Duodenal mucosa (tissue), 2 donors: ENCODE measurements around the gene TPI1.
A peak's percentile ranks its signal among the peaks of the same experiment; 100 is the strongest.
"Not testable (repeated sequence)": the region's sequence is repeated elsewhere in the genome, so short reads cannot be mapped to it uniquely, and the experiment has no call there.

Source experiments
- H3K27ac ChIP-seq: one replicate; pipeline ENCODE4 v1.7.0; 2013; ENCODE audit warnings: low read depth, low read length
- H3K27me3 ChIP-seq, 2 donors: one replicate each; pipeline ENCODE4 v1.7.0; 2013; ENCODE audit warnings: low read length in 2 of 2, control low read depth in 1 of 2; ENCODE audit not compliant: insufficient read depth in 2 of 2, control insufficient read depth in 1 of 2
- H3K36me3 ChIP-seq, 2 donors: one replicate each; pipeline ENCODE4 v1.7.0; 2013; ENCODE audit warnings: low read length in 2 of 2, control low read depth in 1 of 2; ENCODE audit not compliant: insufficient read depth in 2 of 2, control insufficient read depth in 1 of 2
- H3K4me1 ChIP-seq, 2 donors: one replicate each; pipeline ENCODE4 v1.7.0; 2013; ENCODE audit warnings: low read length in 2 of 2, control low read depth in 1 of 2; ENCODE audit not compliant: insufficient read depth in 2 of 2, control insufficient read depth in 1 of 2
- H3K4me3 ChIP-seq, 2 donors: one replicate each; pipeline ENCODE4 v1.7.0; 2013; ENCODE audit warnings: low read length in 2 of 2, low read depth in 1 of 2
- H3K9ac ChIP-seq, 2 donors: one replicate each; pipeline ENCODE4 v1.7.0; 2013; ENCODE audit warnings: low read length in 2 of 2, low read depth in 1 of 2
- H3K9me3 ChIP-seq, 2 donors: one replicate each; pipeline ENCODE4 v1.7.0; 2013; ENCODE audit warnings: low read length in 2 of 2, control low read depth in 1 of 2; ENCODE audit not compliant: control insufficient read depth in 1 of 2

Gene TPI1

DNA sequence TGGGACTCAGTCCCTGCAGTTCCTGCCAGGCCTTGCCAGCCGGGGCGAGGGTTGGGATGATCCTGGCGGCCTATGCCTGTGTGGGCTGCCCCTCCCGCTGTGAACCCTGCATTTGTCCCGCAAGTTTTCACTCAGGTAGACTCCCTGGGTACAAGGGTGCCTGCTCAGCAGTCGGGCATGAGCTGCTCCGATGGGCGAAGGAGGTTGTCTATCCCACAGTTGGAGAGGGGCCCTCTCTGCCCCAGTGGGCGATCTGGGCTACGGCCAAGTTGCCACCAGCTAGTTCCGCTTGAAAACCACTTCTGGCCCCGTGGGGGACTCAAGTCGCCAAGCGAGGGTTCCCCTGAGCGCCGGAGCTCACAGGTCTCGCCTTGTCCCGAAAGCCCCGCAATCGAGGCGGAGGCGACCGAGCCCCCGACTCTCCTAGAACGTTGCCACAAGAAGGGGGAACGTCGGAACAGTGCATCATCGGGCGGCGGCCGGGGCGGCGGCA is 365 bp upstream of the TPI1 start:
- Histone ChIP-seq H3K9ac (peak overlapping the region; percentile 81 to 82), H3K36me3 (peaks cover 32 to 53% of the 10 kb centered on the region in 2 donors)

DNA sequence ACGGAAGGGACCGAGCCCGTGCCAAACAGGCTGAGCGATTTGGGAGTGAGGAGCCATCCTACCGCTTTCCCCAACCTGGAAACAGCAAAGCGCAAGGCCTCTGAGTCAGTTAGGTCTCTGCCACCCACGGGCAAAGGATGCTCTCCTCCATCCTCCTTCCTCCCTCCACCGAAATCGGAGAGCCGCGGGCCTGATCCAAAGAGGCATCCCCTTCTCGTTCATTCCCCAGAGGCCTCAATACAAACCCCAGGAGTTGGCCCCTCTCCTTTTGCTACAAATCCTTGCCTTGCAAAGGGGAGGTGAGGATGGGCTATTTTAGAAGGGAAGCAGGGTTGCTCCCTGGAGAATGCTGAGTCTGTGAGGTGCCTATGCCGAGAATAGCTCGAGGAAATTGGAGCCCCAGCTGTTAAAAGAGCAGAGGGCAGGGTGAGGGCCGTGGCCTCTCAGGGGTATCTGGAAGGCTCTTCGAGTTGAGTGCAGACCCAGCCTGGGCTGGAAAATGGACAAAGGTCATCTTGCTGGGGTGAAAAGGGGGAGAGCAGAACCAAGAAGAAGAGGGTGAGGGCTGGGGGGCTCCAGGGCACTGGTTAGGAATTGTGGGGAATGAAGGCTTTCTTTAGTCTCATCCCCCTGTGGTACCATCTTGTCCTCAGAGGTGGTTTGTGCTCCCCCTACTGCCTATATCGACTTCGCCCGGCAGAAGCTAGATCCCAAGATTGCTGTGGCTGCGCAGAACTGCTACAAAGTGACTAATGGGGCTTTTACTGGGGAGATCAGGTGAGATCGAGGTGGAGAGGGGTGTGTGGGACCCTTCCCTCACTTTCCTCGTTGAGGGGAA is 1.1 kb downstream of the TPI1 start:
- Histone ChIP-seq H3K27ac (peak overlapping the region; percentile 94), H3K4me1 (peaks cover 45 to 47% of the 10 kb centered on the region in 2 donors), H3K36me3 (peaks cover 25 to 41% of the 10 kb centered on the region in 2 donors), H3K4me3 (peak overlapping the region; percentile 80 to 94), H3K27me3 (no peaks in the 10 kb centered on the region), H3K9me3 (no peaks in the 10 kb centered on the region), H3K9ac (peak overlapping the region; percentile 75 to 81)

More for the DNA sequence above, 365 bp upstream of the TPI1 start:
- H3K27ac ChIP-seq = peak overlapping the region; percentile 79
- H3K4me3 ChIP-seq = peak overlapping the region; percentile 77 to 94
- no peaks in the 10 kb centered on the region for H3K9me3 ChIP-seq
- no peaks in the 10 kb centered on the region for H3K27me3 ChIP-seq
- peaks cover 38 to 44% of the 10 kb centered on the region in 2 donors for H3K4me1 ChIP-seq

DNA sequence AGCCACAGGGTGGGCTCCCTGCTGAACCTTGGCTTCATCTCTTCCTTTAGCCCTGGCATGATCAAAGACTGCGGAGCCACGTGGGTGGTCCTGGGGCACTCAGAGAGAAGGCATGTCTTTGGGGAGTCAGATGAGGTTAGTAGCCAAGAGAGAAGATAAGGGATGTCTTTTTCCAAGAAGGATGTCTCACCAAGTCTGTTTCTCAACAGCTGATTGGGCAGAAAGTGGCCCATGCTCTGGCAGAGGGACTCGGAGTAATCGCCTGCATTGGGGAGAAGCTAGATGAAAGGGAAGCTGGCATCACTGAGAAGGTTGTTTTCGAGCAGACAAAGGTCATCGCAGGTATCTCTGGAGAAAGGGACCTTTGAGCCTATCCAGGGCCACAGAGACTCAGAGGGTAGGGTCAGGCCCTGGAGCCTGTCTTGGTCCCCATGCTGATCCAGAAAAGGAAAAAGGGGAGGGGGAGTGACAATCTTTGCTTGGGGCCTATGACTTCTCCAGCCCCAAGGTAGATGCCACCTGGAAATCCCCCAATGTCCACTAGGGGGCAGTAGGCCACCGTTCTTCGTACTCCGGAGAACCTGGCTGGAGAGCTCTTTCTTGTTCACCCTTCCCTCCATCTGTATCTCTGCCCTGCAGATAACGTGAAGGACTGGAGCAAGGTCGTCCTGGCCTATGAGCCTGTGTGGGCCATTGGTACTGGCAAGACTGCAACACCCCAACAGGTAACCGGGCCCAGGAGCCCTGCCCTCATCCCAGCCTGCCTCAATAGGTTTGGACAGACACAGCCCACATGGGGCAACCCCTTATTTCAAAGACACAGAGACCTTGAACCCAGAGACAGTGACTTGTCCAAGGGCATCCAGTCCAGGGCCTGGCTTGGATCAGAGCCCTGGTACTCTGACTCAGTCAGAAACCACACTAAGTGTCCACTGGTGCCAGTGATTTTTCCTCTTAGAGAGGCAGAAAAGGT is 2.0 kb downstream of the TPI1 start:
- Histone ChIP-seq H3K9me3 (no peaks in the 10 kb centered on the region), H3K36me3 (peaks cover 22 to 33% of the 10 kb centered on the region in 2 donors), H3K27ac (peak overlapping the region; percentile 8), H3K4me3 (peak overlapping the region; percentile 80 to 94), H3K4me1 (peaks cover 47 to 48% of the 10 kb centered on the region in 2 donors), H3K27me3 (no peaks in the 10 kb centered on the region), H3K9ac (peak overlapping the region; percentile 75 to 81)

DNA sequence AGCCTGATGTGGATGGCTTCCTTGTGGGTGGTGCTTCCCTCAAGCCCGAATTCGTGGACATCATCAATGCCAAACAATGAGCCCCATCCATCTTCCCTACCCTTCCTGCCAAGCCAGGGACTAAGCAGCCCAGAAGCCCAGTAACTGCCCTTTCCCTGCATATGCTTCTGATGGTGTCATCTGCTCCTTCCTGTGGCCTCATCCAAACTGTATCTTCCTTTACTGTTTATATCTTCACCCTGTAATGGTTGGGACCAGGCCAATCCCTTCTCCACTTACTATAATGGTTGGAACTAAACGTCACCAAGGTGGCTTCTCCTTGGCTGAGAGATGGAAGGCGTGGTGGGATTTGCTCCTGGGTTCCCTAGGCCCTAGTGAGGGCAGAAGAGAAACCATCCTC is 3.0 kb downstream of the TPI1 start:
- Histone ChIP-seq H3K9ac (peak overlapping the region; percentile 8 to 75), H3K4me1 (peaks cover 47 to 48% of the 10 kb centered on the region in 2 donors)

DNA sequence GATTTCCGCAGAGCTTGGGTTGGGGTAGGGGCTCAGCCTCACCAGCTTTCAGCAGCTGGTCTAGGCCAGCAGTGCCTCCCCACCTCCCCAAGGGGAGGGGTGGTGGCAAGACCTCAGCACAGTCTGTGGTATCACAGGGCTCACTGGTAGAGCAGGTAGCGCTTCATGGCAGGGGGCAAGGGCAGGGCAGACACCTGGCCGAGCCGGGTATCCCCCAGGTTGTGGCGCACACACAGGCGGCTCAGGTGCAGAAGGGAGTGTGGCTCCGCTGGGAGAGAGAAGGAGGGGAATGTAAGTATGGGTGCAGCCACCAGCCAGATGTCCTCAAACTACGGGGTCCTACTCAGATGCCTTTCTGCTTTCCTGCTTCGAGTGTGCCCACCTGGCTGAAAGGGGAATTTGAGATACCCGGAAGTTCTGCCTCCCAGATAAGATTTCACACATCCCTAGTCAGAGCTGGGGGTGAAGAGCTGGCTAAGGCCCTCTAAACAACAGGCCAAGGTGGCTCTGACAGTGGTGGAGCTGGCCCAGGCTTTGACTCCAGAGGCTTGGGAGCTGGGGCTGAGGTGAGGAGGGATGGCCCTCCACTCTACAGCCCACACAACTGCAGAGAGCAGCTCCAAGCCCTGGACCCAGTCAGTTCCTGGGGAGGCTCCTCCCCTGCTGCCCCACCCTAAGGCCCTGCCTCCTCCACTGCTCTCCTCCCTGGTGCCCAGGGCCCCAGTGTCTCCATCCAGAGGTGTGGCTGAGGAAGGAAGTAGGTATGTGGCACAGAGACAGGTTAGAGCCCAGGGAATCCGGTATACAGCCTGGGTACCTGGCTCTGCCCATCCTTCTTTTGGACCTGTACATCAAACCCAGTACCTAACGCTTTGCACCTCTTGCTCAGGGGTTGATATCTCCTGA is 4.0 kb downstream of the TPI1 start:
- H3K4me1 ChIP-seq = peaks cover 47 to 48% of the 10 kb centered on the region in 2 donors
- H3K36me3 ChIP-seq = peaks cover 15 to 20% of the 10 kb centered on the region in 2 donors
- no peaks in the 10 kb centered on the region for H3K27me3 ChIP-seq
- peak overlapping the region; percentile 75 to 94 for H3K4me3 ChIP-seq
- peak overlapping the region; percentile 91 to 94 for H3K9ac ChIP-seq
- no peaks in the 10 kb centered on the region for H3K9me3 ChIP-seq
- H3K27ac ChIP-seq = no peak overlapping the region

More for the DNA sequence above, 3.0 kb downstream of the TPI1 start:
- H3K27ac ChIP-seq, H3K27me3 ChIP-seq, H3K4me3 ChIP-seq, H3K9me3 ChIP-seq: not testable (repeated sequence)
- H3K36me3 ChIP-seq = peaks cover 15 to 24% of the 10 kb centered on the region in 2 donors

DNA sequence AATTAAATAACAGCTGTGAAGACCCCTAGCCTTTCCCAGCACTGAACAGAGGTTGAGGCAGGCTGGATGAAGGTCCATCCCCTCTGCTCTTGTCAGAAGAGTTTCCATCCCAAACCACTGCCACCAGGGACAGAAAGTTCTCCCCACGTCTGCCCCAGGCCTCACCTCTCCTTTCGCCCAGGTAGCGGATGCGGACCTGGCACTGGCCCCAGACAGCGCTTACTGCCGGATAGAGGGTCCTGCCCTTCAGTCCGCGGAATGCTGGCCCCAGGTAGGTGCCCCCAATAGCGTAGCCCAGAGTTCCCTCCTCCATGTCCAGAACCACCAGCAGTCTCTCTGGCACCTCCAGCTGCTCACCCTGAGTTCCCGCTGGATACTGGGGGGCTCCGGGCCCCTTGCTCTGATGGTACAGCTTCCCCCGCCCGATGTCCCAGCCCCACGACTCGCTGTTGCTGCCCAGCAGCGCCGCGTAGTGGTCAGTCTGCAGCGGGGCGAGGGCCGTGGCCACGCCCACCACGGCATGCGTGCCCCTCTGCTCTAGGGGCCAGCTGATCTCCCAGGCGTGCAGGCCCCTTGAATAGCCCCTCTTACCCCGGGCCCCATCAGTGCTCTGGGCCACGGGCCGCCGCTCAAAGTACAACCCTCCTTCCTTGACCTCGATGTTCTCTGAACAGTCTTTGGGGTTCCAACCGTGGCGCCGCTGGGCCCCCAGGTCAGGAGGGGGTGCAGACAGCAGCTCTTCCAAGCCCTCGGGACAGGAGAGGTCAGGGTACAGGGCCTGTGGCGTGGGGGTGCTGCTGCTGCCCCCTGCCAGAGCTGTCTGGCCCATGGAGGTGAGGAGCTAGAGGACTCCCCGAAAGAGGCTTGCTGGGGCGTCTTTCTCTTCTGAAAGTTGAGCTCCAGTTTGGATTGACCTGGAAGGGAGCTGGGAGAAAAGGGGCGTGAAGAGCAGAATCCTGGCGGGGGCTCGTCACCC is 5.0 kb downstream of the TPI1 start:
- Histone ChIP-seq H3K9ac (peak overlapping the region; percentile 91 to 94), H3K4me1 (peaks cover 40 to 48% of the 10 kb centered on the region in 2 donors), H3K4me3 (peak overlapping the region; percentile 75 to 94), H3K27ac (peak overlapping the region; percentile 79), H3K9me3 (no peaks in the 10 kb centered on the region), H3K36me3 (peaks cover 15 to 20% of the 10 kb centered on the region in 2 donors), H3K27me3 (no peaks in the 10 kb centered on the region)

DNA sequence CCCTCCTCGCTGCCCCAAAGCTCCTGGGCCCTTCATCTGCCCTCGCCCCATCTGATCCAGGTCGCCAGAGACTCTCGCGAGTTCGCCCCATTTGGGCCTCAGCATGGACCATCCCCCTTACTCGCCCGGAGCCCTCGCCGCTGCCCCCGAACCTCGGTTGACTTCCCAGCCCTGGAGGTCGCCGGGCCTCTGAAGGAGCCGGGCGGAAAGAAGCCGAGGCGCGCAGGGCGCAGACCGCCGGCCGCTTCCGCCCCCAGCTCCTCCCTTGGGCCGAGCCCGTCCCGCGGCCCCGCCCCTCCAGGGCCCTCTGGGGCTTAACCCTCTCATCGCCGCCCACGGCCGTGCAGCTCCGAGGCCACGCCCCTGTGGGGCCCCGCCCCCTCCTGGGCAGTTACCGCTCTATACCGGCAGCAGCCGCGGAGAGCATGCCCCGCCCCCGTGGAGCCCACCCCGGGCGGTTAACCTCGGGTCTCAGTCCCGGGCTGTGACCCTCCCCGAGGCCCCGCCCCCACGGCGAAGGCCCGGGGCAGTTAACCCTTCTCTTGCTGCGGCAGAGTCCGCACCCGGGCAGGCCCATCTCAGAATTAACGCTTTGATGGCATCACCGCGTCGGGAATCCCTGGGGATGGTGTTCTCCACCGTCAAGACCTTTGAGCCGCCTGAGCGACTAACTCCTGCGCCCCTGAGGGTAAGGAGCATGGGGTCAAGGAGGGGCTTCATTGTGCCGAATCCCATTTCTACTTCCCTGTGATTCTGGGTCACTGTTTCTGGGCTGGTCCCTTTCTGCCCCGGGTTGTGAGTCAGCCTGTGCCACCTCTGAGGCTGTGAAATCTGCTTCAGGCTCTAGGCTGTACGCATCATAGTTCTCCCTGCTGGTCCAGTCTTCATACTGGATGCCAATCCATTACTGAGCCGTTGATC is 6.0 kb downstream of the TPI1 start, which contains the start of gene SPSB2:
Gene SPSB2, minus strand, starts transcription at position 210 of the 921 bp plus-strand sequence. CDS start 402 bp downstream, outside the sequence.
- no peaks in the 10 kb centered on the region for H3K27me3 ChIP-seq
- H3K9ac ChIP-seq = peak within 1 kb of the TSS; percentile 91 to 94
- H3K4me1 ChIP-seq = peaks cover 38 to 46% of the 10 kb centered on the region in 2 donors
- H3K27ac ChIP-seq = peak within 1 kb of the TSS; percentile 79
- no peaks in the 10 kb centered on the region for H3K9me3 ChIP-seq
- peaks cover 15 to 20% of the 10 kb centered on the region in 2 donors for H3K36me3 ChIP-seq
- peak within 1 kb of the TSS; percentile 75 to 94 for H3K4me3 ChIP-seq

DNA sequence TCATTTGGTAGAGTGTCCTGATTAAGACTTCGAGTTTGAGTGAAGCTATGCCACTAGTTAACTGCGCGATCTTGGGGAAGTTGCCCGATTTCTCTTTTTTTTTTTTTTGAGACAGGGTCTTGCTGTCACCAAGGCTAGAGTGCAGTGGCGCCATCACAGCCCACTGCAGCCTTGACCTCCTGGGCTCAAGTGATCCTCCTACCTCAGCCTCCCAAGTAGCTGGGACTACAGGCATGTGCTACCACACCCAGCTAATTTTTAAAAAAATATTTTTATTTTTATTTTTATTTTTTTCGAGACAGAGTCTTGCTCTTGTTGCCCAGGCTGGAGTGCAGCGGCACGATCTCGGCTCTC is 6.7 kb downstream of the TPI1 start:
- Histone ChIP-seq H3K4me3 (peak overlapping the region; percentile 75 to 76), H3K9ac (peak overlapping the region; percentile 63 to 66), H3K36me3 (peaks cover 15 to 20% of the 10 kb centered on the region in 2 donors), H3K4me1 (peaks cover 31 to 39% of the 10 kb centered on the region in 2 donors)
- not testable (repeated sequence) for H3K9me3 ChIP-seq, H3K27me3 ChIP-seq, H3K27ac ChIP-seq
